ENCODE data around the gene COL3A1. TPM values are rescaled to one million over a fixed set of nuclear protein-coding genes. Genes with fewer than 3 reads are reported as not detected.
A peak's percentile ranks its signal among the peaks of the same experiment; 100 is the strongest.

Gene COL3A1
- total RNA-seq, 1 donor from 2014 or later, result not detected

- H2AFZ ChIP-seq (replicated peaks), result peak overlapping the region; percentile 31
- Mint-ChIP-seq H3K4me1 (no peaks in the 10 kb centered on the region), H3K27ac (no peak overlapping the region), H3K36me3 (no peaks in the 10 kb centered on the region), H3K27me3 (ENCODE audit: insufficient read depth, low read depth) (peaks cover 2% of the 10 kb centered on the region), H3K4me3 (no peak overlapping the region), H3K9me3 (no peaks in the 10 kb centered on the region)
- H3K9me3 ChIP-seq (ENCODE audit: low read depth), result no peaks in the 10 kb centered on the region
- H3K27ac ChIP-seq, result no peak overlapping the region
- no peaks in the 10 kb centered on the region for H3K79me2 ChIP-seq (ENCODE audit: low read depth)
- no peaks in the 10 kb centered on the region for H4K20me1 ChIP-seq (ENCODE audit: low read depth)
- H3K4me1 ChIP-seq, result no peaks in the 10 kb centered on the region
- no peak overlapping the region for H3K4me2 ChIP-seq
- H3K27me3 ChIP-seq, result no peaks in the 10 kb centered on the region
- H3K36me3 ChIP-seq, result no peaks in the 10 kb centered on the region
- H3F3A ChIP-seq (ENCODE audit: low read depth), result no peaks in the 10 kb centered on the region
- no peak overlapping the region for H3K4me3 ChIP-seq
- peak; percentile 26 for DNase-seq (ENCODE audit: low spot score)
- no peak overlapping the region for H3K9ac ChIP-seq
- TF ChIP-seq EZH2phosphoT487 (IDR thresholded peaks at IDR 0.05) (no peak), CTCF (IDR thresholded peaks at IDR 0.05) (peak; percentile 63)
These were observed 50.9 kb downstream of the COL3A1 start for GRCh38 chr2:189024901-189025618.

GRCh38 chr2:189037518-189037917, 63.3 kb downstream of the COL3A1 start:
- Histone ChIP-seq H3K4me3 (no peak overlapping the region), H3K79me2 (ENCODE audit: low read depth) (no peaks in the 10 kb centered on the region), H3K9me3 (ENCODE audit: low read depth) (no peaks in the 10 kb centered on the region), H3K27me3 (no peaks in the 10 kb centered on the region), H4K20me1 (ENCODE audit: low read depth) (no peaks in the 10 kb centered on the region), H3F3A (ENCODE audit: low read depth) (no peaks in the 10 kb centered on the region), H3K4me1 (no peaks in the 10 kb centered on the region), H2AFZ (replicated peaks) (no peak overlapping the region), H3K27ac (no peak overlapping the region), H3K4me2 (no peak overlapping the region), H3K36me3 (no peaks in the 10 kb centered on the region), H3K9ac (no peak overlapping the region)
- no peak for TF ChIP-seq CTCF (IDR thresholded peaks at IDR 0.05)
- no peak for TF ChIP-seq EZH2 (IDR thresholded peaks at IDR 0.05)
- no peak for DNase-seq (ENCODE audit: low spot score)
- Mint-ChIP-seq H3K9me3 (no peaks in the 10 kb centered on the region), H3K36me3 (peaks cover 18% of the 10 kb centered on the region), H3K4me1 (no peaks in the 10 kb centered on the region), H3K27ac (no peak overlapping the region), H3K27me3 (ENCODE audit: insufficient read depth, low read depth) (no peaks in the 10 kb centered on the region), H3K4me3 (no peak overlapping the region)

GRCh38 chr2:189045836-189046235, 71.7 kb downstream of the COL3A1 start:
- peaks cover 6% of the 10 kb centered on the region for H3K36me3 Mint-ChIP-seq

GRCh38 chr2:189046320-189046719, 72.1 kb downstream of the COL3A1 start:
- no peaks in the 10 kb centered on the region for H3K36me3 ChIP-seq
- no peak overlapping the region for H3K9ac ChIP-seq
- Mint-ChIP-seq H3K9me3 (no peaks in the 10 kb centered on the region), H3K27ac (no peak overlapping the region), H3K27me3 (ENCODE audit: insufficient read depth, low read depth) (no peaks in the 10 kb centered on the region), H3K4me1 (no peaks in the 10 kb centered on the region), H3K4me3 (no peak overlapping the region), H3K36me3 (peaks cover 9% of the 10 kb centered on the region)
- H3F3A ChIP-seq (ENCODE audit: low read depth), result no peaks in the 10 kb centered on the region
- no peaks in the 10 kb centered on the region for H3K4me1 ChIP-seq
- H2AFZ ChIP-seq (replicated peaks), result no peak overlapping the region
- no peaks in the 10 kb centered on the region for H3K9me3 ChIP-seq (ENCODE audit: low read depth)
- H3K4me3 ChIP-seq, result no peak overlapping the region
- no peaks in the 10 kb centered on the region for H3K79me2 ChIP-seq (ENCODE audit: low read depth)
- TF ChIP-seq CTCF (IDR thresholded peaks at IDR 0.05) (no peak), EZH2 (IDR thresholded peaks at IDR 0.05) (no peak), EZH2phosphoT487 (IDR thresholded peaks at IDR 0.05) (no peak)
- DNase-seq (ENCODE audit: low spot score), result no peak
- no peaks in the 10 kb centered on the region for H3K27me3 ChIP-seq
- no peak overlapping the region for H3K27ac ChIP-seq
- no peaks in the 10 kb centered on the region for H4K20me1 ChIP-seq (ENCODE audit: low read depth)
- no peak overlapping the region for H3K4me2 ChIP-seq

More at GRCh38 chr2:189045836-189046235, 71.7 kb downstream of the COL3A1 start:
- Mint-ChIP-seq H3K27me3 (ENCODE audit: insufficient read depth, low read depth) (no peaks in the 10 kb centered on the region), H3K9me3 (no peaks in the 10 kb centered on the region), H3K4me1 (no peaks in the 10 kb centered on the region), H3K4me3 (no peak overlapping the region), H3K27ac (no peak overlapping the region)
- no peak overlapping the region for H3K4me2 ChIP-seq
- no peak overlapping the region for H3K9ac ChIP-seq
- H3F3A ChIP-seq (ENCODE audit: low read depth), result no peaks in the 10 kb centered on the region
- no peaks in the 10 kb centered on the region for H3K79me2 ChIP-seq (ENCODE audit: low read depth)
- no peak overlapping the region for H3K27ac ChIP-seq
- H3K27me3 ChIP-seq, result no peaks in the 10 kb centered on the region
- H3K4me3 ChIP-seq, result no peak overlapping the region
- no peak for TF ChIP-seq EZH2 (IDR thresholded peaks at IDR 0.05)
- TF ChIP-seq EZH2phosphoT487 (IDR thresholded peaks at IDR 0.05), result no peak
- H3K9me3 ChIP-seq (ENCODE audit: low read depth), result no peaks in the 10 kb centered on the region
- H3K4me1 ChIP-seq, result no peaks in the 10 kb centered on the region
- DNase-seq (ENCODE audit: low spot score), result no peak
- H3K36me3 ChIP-seq, result no peaks in the 10 kb centered on the region
- H4K20me1 ChIP-seq (ENCODE audit: low read depth), result no peaks in the 10 kb centered on the region
- H2AFZ ChIP-seq (replicated peaks), result no peak overlapping the region
